Activated effector memory CD4-positive, alpha-beta T cell treated with Interleukin-2 at 50 U/mL for 16 hours (primary cell): ENCODE results near the gene TRMT1.
A peak's percentile ranks its signal among the peaks of the same experiment; 100 is the strongest.

Source experiments
- DNase-seq: peaks from one replicate; pipeline ENCODE4 v3.0.0-alpha.2; 2020

Gene TRMT1

GRCh38 chr19:13122980-13123957 lies 6.7 kb upstream of the TRMT1 start:
- no peak for DNase-seq

- DNase-seq: no peak
Observed at GRCh38 chr19:13122275-13122878, 5.8 kb upstream of the TRMT1 start.

- DNase-seq: no peak
Observed at GRCh38 chr19:13121551-13122274, 5.2 kb upstream of the TRMT1 start.

GRCh38 chr19:13120817-13121216 lies 4.3 kb upstream of the TRMT1 start:
- DNase-seq: no peak

- no peak for DNase-seq
Observed at GRCh38 chr19:13120031-13120430, 3.5 kb upstream of the TRMT1 start.

- no peak for DNase-seq
Observed at GRCh38 chr19:13119627-13120026, 3.1 kb upstream of the TRMT1 start.

- no peak for DNase-seq
Observed at GRCh38 chr19:13118424-13119193, 2.1 kb upstream of the TRMT1 start.

GRCh38 chr19:13117772-13118423 lies 1.4 kb upstream of the TRMT1 start, which contains the start of gene NACC1:
Gene NACC1 (plus strand): TSS chr19:13118264. CDS start chr19:13135208, 16,944 bp downstream.
- DNase-seq: peak; percentile 86

GRCh38 chr19:13117176-13117771 lies 734 bp upstream of the TRMT1 start:
- no peak for DNase-seq

- DNase-seq: no peak
Observed at GRCh38 chr19:13115936-13116281, 631 bp downstream of the TRMT1 start.

GRCh38 chr19:13112555-13112954 lies 4.0 kb downstream of the TRMT1 start:
- DNase-seq: no peak

- no peak for DNase-seq
Observed at GRCh38 chr19:13110099-13110610, 6.4 kb downstream of the TRMT1 start.

- no peak for DNase-seq
Observed at GRCh38 chr19:13109361-13110098, 7.0 kb downstream of the TRMT1 start.

GRCh38 chr19:13104848-13105711 lies 11.5 kb downstream of the TRMT1 start:
- DNase-seq: peak; percentile 34

- DNase-seq: peak; percentile 55
Observed at GRCh38 chr19:13104360-13104847, 12.1 kb downstream of the TRMT1 start.

GRCh38 chr19:13103581-13104359 lies 12.8 kb downstream of the TRMT1 start:
- DNase-seq: no peak

GRCh38 chr19:13102666-13103580 lies 13.6 kb downstream of the TRMT1 start, which contains the start of gene LYL1:
Gene LYL1 (minus strand): TSS chr19:13102858. CDS start chr19:13101171, 1,687 bp downstream.
- no peak for DNase-seq

- no peak for DNase-seq
Observed at GRCh38 chr19:13102416-13102665, 14.2 kb downstream of the TRMT1 start.
